A549 (cell line): ENCODE measurements around the gene CYLD.

Experiments
- BHLHE40 ChIP-seq: IDR thresholded peaks from 2 replicates; pipeline ENCODE4 v1.6.1; 2012; ENCODE audit warnings: low read depth, low read length, inconsistent platforms
- KDM5A ChIP-seq: fragments of 200-600 bp; sonication (generic); IDR thresholded peaks from 2 replicates; pipeline ENCODE4 v1.6.1; 2016; ENCODE audit warnings: antibody characterized with exemption, mild to moderate bottlenecking
- MYC ChIP-seq: IDR thresholded peaks from 2 replicates; pipeline ENCODE4 v1.6.1; 2012; ENCODE audit warnings: mild to moderate bottlenecking, inconsistent platforms, low read length, improper control_type of control experiment, borderline replicate concordance
- POLR2A ChIP-seq: IDR thresholded peaks from 2 replicates; pipeline ENCODE4 v1.6.1; 2012; ENCODE audit warnings: mild to moderate bottlenecking, low read length
- RAD21 ChIP-seq, 2 experiments: fragments of >200 bp in 1 of 2; sonication (Bioruptor Twin) in 1 of 2; formaldehyde crosslinking in 1 of 2; IDR thresholded peaks in 1 of 2; conservative IDR thresholded peaks in 1 of 2; 2 replicates in 1 of 2; 3 replicates in 1 of 2; pipeline ENCODE4 v1.6.1; 2012 to 2018; ENCODE audit warnings: inconsistent platforms in 1 of 2
- RCOR1 ChIP-seq: fragments of 150-350 bp; IDR thresholded peaks from 2 replicates; pipeline ENCODE4 v1.6.1; 2014; ENCODE audit warnings: antibody characterized with exemption, low read length, low read depth
- RFX5 ChIP-seq: fragments of 450-650 bp; IDR thresholded peaks from 2 replicates; pipeline ENCODE4 v1.7.1; 2014; ENCODE audit warnings: antibody characterized with exemption, mild to moderate bottlenecking, moderate library complexity
- ZFP36 ChIP-seq: fragments of 450-650 bp; IDR thresholded peaks from 2 replicates; pipeline ENCODE4 v1.6.1; 2014; ENCODE audit warnings: borderline replicate concordance; ENCODE audit not compliant: partially characterized antibody
- TF ChIP-seq, protein P1 (sequence below): fragments of >200 bp; sonication (Bioruptor Twin); formaldehyde crosslinking; IDR thresholded peaks from 3 replicates; pipeline ENCODE4 v1.5.1; 2016
- TF ChIP-seq, protein P2 (sequence below): fragments of 150-350 bp; IDR thresholded peaks from 2 replicates; pipeline ENCODE4 v1.6.1; 2014; ENCODE audit warnings: low read depth, mild to moderate bottlenecking, low read length

DNA sequence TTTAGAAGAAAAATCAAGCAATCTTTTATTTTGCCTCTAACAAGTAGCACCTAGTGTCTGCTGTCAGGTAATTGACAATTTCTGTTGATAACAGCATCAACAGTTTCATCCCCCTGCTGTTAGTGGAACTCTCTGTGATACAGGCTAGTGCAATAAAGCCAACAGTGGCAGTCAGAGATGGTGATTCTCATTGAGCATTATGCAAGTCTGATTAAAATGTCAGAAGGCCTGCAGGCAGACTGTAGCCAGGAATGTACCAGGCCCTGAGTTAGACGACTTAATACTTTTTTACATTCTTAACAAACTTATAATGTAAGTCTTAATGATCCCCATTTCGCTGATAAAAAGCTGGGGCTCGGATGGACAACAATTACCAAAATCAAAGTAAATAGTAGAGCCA lies 14.6 kb downstream of the CYLD start:
- TF ChIP-seq RFX5 (no peak), POLR2A (no peak), RAD21 (conservative IDR thresholded peaks at IDR 0.05 in 1 of 2, IDR thresholded peaks at IDR 0.05 in 1 of 2) (no peak), KDM5A (no peak), ZFP36 (no peak), MYC (no peak), RCOR1 (no peak), BHLHE40 (no peak)
- TF ChIP-seq, protein P1, sequence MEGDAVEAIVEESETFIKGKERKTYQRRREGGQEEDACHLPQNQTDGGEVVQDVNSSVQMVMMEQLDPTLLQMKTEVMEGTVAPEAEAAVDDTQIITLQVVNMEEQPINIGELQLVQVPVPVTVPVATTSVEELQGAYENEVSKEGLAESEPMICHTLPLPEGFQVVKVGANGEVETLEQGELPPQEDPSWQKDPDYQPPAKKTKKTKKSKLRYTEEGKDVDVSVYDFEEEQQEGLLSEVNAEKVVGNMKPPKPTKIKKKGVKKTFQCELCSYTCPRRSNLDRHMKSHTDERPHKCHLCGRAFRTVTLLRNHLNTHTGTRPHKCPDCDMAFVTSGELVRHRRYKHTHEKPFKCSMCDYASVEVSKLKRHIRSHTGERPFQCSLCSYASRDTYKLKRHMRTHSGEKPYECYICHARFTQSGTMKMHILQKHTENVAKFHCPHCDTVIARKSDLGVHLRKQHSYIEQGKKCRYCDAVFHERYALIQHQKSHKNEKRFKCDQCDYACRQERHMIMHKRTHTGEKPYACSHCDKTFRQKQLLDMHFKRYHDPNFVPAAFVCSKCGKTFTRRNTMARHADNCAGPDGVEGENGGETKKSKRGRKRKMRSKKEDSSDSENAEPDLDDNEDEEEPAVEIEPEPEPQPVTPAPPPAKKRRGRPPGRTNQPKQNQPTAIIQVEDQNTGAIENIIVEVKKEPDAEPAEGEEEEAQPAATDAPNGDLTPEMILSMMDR, result no peak
- TF ChIP-seq, protein P2, sequence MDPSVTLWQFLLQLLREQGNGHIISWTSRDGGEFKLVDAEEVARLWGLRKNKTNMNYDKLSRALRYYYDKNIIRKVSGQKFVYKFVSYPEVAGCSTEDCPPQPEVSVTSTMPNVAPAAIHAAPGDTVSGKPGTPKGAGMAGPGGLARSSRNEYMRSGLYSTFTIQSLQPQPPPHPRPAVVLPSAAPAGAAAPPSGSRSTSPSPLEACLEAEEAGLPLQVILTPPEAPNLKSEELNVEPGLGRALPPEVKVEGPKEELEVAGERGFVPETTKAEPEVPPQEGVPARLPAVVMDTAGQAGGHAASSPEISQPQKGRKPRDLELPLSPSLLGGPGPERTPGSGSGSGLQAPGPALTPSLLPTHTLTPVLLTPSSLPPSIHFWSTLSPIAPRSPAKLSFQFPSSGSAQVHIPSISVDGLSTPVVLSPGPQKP, result no peak
